Left lung (tissue), 10 donors: ENCODE data around the gene MCF2L. TPM values are rescaled to one million over a fixed set of nuclear protein-coding genes. Genes with fewer than 3 reads are reported as not detected.

Experiments
- ATAC-seq: fragments of 200-7000 bp; cut with Tn5 transposase; one replicate; pipeline ENCODE4 v1.9.1; 2020; ENCODE audit warnings: moderate library complexity
- DNase-seq, 4 donors: peaks; one replicate each; pipeline ENCODE4 v3.0.0-alpha.2; 2013 to 2020
- H3K27ac ChIP-seq, 2 donors: fragments of 200-600 bp; sonication (generic) in 1 of 2; one replicate each; pipeline versions ENCODE4 v1.5.0 to v1.8.0; 2020 to 2021
- H3K27me3 ChIP-seq, 2 donors: fragments of 200-600 bp; sonication (generic) in 1 of 2; one replicate each; pipeline versions ENCODE4 v1.5.0 to v1.8.0; 2020 to 2021
- H3K36me3 ChIP-seq, 2 donors: fragments of 200-600 bp; sonication (generic) in 1 of 2; one replicate each; pipeline versions ENCODE4 v1.5.0 to v1.8.0; 2020 to 2021
- H3K4me1 ChIP-seq, 2 donors: fragments of 200-600 bp; one replicate each; pipeline ENCODE4 v1.8.0; 2021
- H3K4me3 ChIP-seq, 2 donors: fragments of 200-600 bp; sonication (generic) in 1 of 2; one replicate each; pipeline versions ENCODE4 v1.5.0 to v1.8.0; 2020 to 2021; ENCODE audit warnings: mild to moderate bottlenecking in 1 of 2
- H3K9me3 ChIP-seq, 2 donors: fragments of 200-600 bp; sonication (generic) in 1 of 2; one replicate each; pipeline versions ENCODE4 v1.5.0 to v1.8.0; 2020 to 2021
- CTCF ChIP-seq, 2 donors: fragments of 200-600 bp; sonication (generic) in 1 of 2; IDR thresholded peaks; one replicate each; pipeline versions ENCODE4 v1.5.0 to v1.8.0; 2021; ENCODE audit warnings: antibody characterized with exemption in 2 of 2
- intact Hi-C, 2 donors: fragments of 100-400 bp; cut with DNase I; formaldehyde crosslinking; loops; one replicate each; pipeline versions ENCODE4 v1.11.2 to v1.14.2; 2022
- polyA plus RNA-seq, 6 donors: library from polyadenylated mRNA; unstranded; fragments of 120-200 nt; gene quantifications; one replicate each; pipeline ENCODE4 v1.2.1, GENCODE V29; 2013; ENCODE audit not compliant: insufficient read length in 6 of 6
- total RNA-seq, 2 donors: library from RNA; stranded (reverse); fragmentation: NEBNext Ultra II Directional; extraction: Animal tissue kit (Norgen Biotek cat#: 25700); gene quantifications; one replicate each; pipeline ENCODE4 v1.2.1, GENCODE V29; 2021
- donor health status: DM: no; HTN: yes; CAD: no.
- donor health status: DM: no; HTN: no; CAD: no.

Gene MCF2L
- total and polyA plus RNA-seq, 8 donors: 22.2 to 39.5 (median 33.7) TPM

GRCh38 chr13:112947796-112948195 lies 21.2 kb upstream of the MCF2L start:
- intact Hi-C loops: loop anchor here in 1 of 2 donors (10.0 kb wide), 2 partner anchors 87 to 447 kb away; no protein-coding TSS in a partner anchor
- no peak for TF ChIP-seq CTCF (IDR thresholded peaks at IDR 0.05)
- Histone ChIP-seq H3K27me3 (peaks cover 0 to 39% of the 10 kb centered on the region in 2 donors), H3K36me3 (no peaks in the 10 kb centered on the region), H3K4me3 (no peak overlapping the region), H3K27ac (no peak overlapping the region), H3K9me3 (no peaks in the 10 kb centered on the region), H3K4me1 (peaks cover 3 to 14% of the 10 kb centered on the region in 2 donors)
- DNase-seq (no peak), ATAC-seq (no peak)

GRCh38 chr13:112951674-112952371 lies 17.2 kb upstream of the MCF2L start:
- H3K27me3 ChIP-seq: peaks cover 0 to 8% of the 10 kb centered on the region in 2 donors
- no peaks in the 10 kb centered on the region for H3K4me1 ChIP-seq
- ATAC-seq (no peak), DNase-seq (no peak)
- no peaks in the 10 kb centered on the region for H3K36me3 ChIP-seq
- H3K4me3 ChIP-seq: no peak overlapping the region
- no peaks in the 10 kb centered on the region for H3K9me3 ChIP-seq
- TF ChIP-seq CTCF (IDR thresholded peaks at IDR 0.05): no peak
- intact Hi-C loops: no loop called here
- no peak overlapping the region for H3K27ac ChIP-seq

GRCh38 chr13:112952759-112953551 lies 16.1 kb upstream of the MCF2L start:
- Histone ChIP-seq H3K4me1 (no peaks in the 10 kb centered on the region), H3K36me3 (no peaks in the 10 kb centered on the region), H3K4me3 (no peak overlapping the region), H3K27ac (no peak overlapping the region), H3K9me3 (no peaks in the 10 kb centered on the region), H3K27me3 (peaks cover 0 to under 1% of the 10 kb centered on the region in 2 donors)
- peak; percentile 70 for ATAC-seq
- intact Hi-C loops: no loop called here
- DNase-seq: no peak
- TF ChIP-seq CTCF (IDR thresholded peaks at IDR 0.05): no peak

- no peaks in the 10 kb centered on the region for H3K4me1 ChIP-seq
- no peak for TF ChIP-seq CTCF (IDR thresholded peaks at IDR 0.05)
- intact Hi-C loops: no loop called here
- ATAC-seq (no peak), DNase-seq (no peak)
- no peak overlapping the region for H3K27ac ChIP-seq
- H3K27me3 ChIP-seq: no peaks in the 10 kb centered on the region
- H3K9me3 ChIP-seq: no peaks in the 10 kb centered on the region
- no peak overlapping the region for H3K4me3 ChIP-seq
- no peaks in the 10 kb centered on the region for H3K36me3 ChIP-seq
These were observed 15.2 kb upstream of the MCF2L start for GRCh38 chr13:112953591-112954487.
